SK-N-SH (cell line): ENCODE data around the gene EPB41L4A.

Source experiments
- CHD2 ChIP-seq: fragments of 150-350 bp; IDR thresholded peaks from 2 replicates; pipeline ENCODE4 v1.6.1; 2018; ENCODE audit warnings: low read length; ENCODE audit not compliant: partially characterized antibody
- EZH2phosphoT487 ChIP-seq: fragments of 200-600 bp; sonication (generic); IDR thresholded peaks from 2 replicates; pipeline ENCODE4 v1.6.1; 2017; ENCODE audit warnings: low read depth, mixed run types, mild to moderate bottlenecking, antibody characterized with exemption, moderate library complexity, borderline replicate concordance
- FOXM1 ChIP-seq: IDR thresholded peaks from 2 replicates; pipeline ENCODE4 v1.4.0; 2012; ENCODE audit warnings: low read depth, mild to moderate bottlenecking
- RAD21 ChIP-seq: IDR thresholded peaks from 2 replicates; pipeline ENCODE4 v1.6.1; 2012; ENCODE audit warnings: mild to moderate bottlenecking, low read length
- SIN3A ChIP-seq: IDR thresholded peaks from 2 replicates; pipeline ENCODE4 v1.6.1; 2012; ENCODE audit warnings: low read depth, mild to moderate bottlenecking, low read length, moderate library complexity, borderline replicate concordance
- TAF1 ChIP-seq: IDR thresholded peaks from 2 replicates; pipeline ENCODE4 v1.6.1; 2012; ENCODE audit warnings: low read depth, mild to moderate bottlenecking, low read length, moderate library complexity, borderline replicate concordance
- YY1 ChIP-seq: IDR thresholded peaks from 2 replicates; pipeline ENCODE4 v1.4.0; 2012; ENCODE audit warnings: low read depth, mild to moderate bottlenecking
- TF ChIP-seq, protein P1 (sequence below): IDR thresholded peaks from 2 replicates; pipeline ENCODE4 v1.4.0; 2012; ENCODE audit warnings: low read depth, borderline replicate concordance
- TF ChIP-seq, protein P2 (sequence below): fragments of 200-600 bp; sonication (generic); IDR thresholded peaks from 2 replicates; pipeline ENCODE4 v1.6.1; 2017; ENCODE audit warnings: antibody characterized with exemption, mild to moderate bottlenecking, moderate library complexity
- TF ChIP-seq, protein P3 (sequence below): IDR thresholded peaks from 2 replicates; pipeline ENCODE4 v1.4.0; 2012; ENCODE audit warnings: low read depth

DNA sequence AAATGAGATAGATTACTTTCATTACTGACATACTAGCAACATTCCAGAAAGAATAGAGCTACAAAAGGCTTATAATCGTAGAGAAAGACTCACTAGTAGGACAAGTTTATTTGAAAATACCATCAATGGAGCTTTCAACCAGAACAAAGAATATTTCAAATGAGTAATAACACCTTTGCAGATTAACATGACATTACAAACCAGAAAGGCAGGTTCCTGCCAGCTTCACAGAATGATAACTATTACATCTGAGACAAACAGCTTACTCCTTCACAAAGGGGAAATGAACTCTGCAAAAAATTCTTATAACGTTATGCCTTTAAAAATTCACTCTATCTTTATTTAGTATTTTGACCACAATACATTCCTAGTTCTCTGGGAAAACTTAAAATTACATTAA is 103.1 kb downstream of the EPB41L4A start:
- TF ChIP-seq TAF1 (no peak), EZH2phosphoT487 (no peak), RAD21 (no peak), CHD2 (no peak), SIN3A (no peak), YY1 (no peak), FOXM1 (no peak)
- TF ChIP-seq, protein P1, sequence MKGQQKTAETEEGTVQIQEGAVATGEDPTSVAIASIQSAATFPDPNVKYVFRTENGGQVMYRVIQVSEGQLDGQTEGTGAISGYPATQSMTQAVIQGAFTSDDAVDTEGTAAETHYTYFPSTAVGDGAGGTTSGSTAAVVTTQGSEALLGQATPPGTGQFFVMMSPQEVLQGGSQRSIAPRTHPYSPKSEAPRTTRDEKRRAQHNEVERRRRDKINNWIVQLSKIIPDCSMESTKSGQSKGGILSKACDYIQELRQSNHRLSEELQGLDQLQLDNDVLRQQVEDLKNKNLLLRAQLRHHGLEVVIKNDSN, result no peak
- TF ChIP-seq, protein P2, sequence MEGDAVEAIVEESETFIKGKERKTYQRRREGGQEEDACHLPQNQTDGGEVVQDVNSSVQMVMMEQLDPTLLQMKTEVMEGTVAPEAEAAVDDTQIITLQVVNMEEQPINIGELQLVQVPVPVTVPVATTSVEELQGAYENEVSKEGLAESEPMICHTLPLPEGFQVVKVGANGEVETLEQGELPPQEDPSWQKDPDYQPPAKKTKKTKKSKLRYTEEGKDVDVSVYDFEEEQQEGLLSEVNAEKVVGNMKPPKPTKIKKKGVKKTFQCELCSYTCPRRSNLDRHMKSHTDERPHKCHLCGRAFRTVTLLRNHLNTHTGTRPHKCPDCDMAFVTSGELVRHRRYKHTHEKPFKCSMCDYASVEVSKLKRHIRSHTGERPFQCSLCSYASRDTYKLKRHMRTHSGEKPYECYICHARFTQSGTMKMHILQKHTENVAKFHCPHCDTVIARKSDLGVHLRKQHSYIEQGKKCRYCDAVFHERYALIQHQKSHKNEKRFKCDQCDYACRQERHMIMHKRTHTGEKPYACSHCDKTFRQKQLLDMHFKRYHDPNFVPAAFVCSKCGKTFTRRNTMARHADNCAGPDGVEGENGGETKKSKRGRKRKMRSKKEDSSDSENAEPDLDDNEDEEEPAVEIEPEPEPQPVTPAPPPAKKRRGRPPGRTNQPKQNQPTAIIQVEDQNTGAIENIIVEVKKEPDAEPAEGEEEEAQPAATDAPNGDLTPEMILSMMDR, result no peak
- TF ChIP-seq, protein P3, sequence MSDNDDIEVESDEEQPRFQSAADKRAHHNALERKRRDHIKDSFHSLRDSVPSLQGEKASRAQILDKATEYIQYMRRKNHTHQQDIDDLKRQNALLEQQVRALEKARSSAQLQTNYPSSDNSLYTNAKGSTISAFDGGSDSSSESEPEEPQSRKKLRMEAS, result no peak
